ENCODE results near the gene PTPRG. TPM values are rescaled to one million over a fixed set of nuclear protein-coding genes. Genes with fewer than 3 reads are reported as not detected.

PTPRG gene
- polyA plus RNA-seq, 3 donors = not detected

GRCh38 chr3:61727435-61727834 lies 166.1 kb downstream of the PTPRG start:
- Histone ChIP-seq H3K4me1 (ENCODE audit: control insufficient read depth in 1 of 2, insufficient read depth in 2 of 2, low read length in 2 of 2) (no peaks in the 10 kb centered on the region), H2AFZ (ENCODE audit: insufficient read depth, low read depth, low read length, poor library complexity, severe bottlenecking) (no peak overlapping the region), H3K9ac (ENCODE audit: insufficient read depth, low read length, poor library complexity, severe bottlenecking) (no peak overlapping the region), H3K27ac (ENCODE audit: low read depth in 1 of 2, low read length in 2 of 2) (no peak overlapping the region), H3K36me3 (replicated peaks in 1 of 2; ENCODE audit: control insufficient read depth in 1 of 2, insufficient read depth in 2 of 2, low read length in 2 of 2) (no peaks in the 10 kb centered on the region), H3K4me2 (replicated peaks; ENCODE audit: extremely low read depth, low read length, poor library complexity, severe bottlenecking) (no peak overlapping the region), H3K79me2 (ENCODE audit: insufficient read depth, low read length) (no peaks in the 10 kb centered on the region), H4K20me1 (ENCODE audit: insufficient read depth, low read length) (no peaks in the 10 kb centered on the region), H3K27me3 (ENCODE audit: control insufficient read depth in 2 of 2, insufficient read depth in 2 of 2, low read length in 2 of 2) (no peaks in the 10 kb centered on the region), H3K9me3 (replicated peaks in 1 of 2; ENCODE audit: control insufficient read depth in 1 of 2, insufficient read depth in 1 of 2, low read length in 2 of 2) (peaks cover 2 to 5% of the 10 kb centered on the region in 2 donors), H3K4me3 (replicated peaks in 1 of 3; ENCODE audit: low read depth in 2 of 3, low read length in 3 of 3) (no peak overlapping the region)
- no peak for DNase-seq
- peaks cover 1 to 16% (median 5%) of the 10 kb centered on the region in 7 donors for H3K9me3 Mint-ChIP-seq
- intact Hi-C loops (cut with micrococcal nuclease) = no loop called here
- H3K36me3 Mint-ChIP-seq = no peaks in the 10 kb centered on the region
- WGBS (ENCODE audit: insufficient coverage) = no CpG with 5 or more reads among the region's 5 CpGs
- TF ChIP-seq CTCF (IDR thresholded peaks at IDR 0.05) = no peak
- no peak overlapping the region for H3K4me3 Mint-ChIP-seq
- H3K4me1 Mint-ChIP-seq = no peaks in the 10 kb centered on the region
- no peak overlapping the region for H3K27ac Mint-ChIP-seq
- peaks cover 0 to 5% (median 0%) of the 10 kb centered on the region in 3 donors for H3K27me3 Mint-ChIP-seq (ENCODE audit: low read depth in 3 of 3)

GRCh38 chr3:61729038-61729634 lies 167.8 kb downstream of the PTPRG start:
- peaks cover 0 to 5% (median 0%) of the 10 kb centered on the region in 3 donors for H3K27me3 Mint-ChIP-seq (ENCODE audit: low read depth in 3 of 3)
- no peak for TF ChIP-seq CTCF (IDR thresholded peaks at IDR 0.05)
- no peak overlapping the region for H3K9ac ChIP-seq (ENCODE audit: insufficient read depth, low read length, poor library complexity, severe bottlenecking)
- no peaks in the 10 kb centered on the region for H4K20me1 ChIP-seq (ENCODE audit: insufficient read depth, low read length)
- H3K27ac ChIP-seq (ENCODE audit: low read depth in 1 of 2, low read length in 2 of 2) = no peak overlapping the region
- no peak overlapping the region for H2AFZ ChIP-seq (ENCODE audit: insufficient read depth, low read depth, low read length, poor library complexity, severe bottlenecking)
- H3K36me3 Mint-ChIP-seq = no peaks in the 10 kb centered on the region
- H3K9me3 ChIP-seq (replicated peaks in 1 of 2; ENCODE audit: control insufficient read depth in 1 of 2, insufficient read depth in 1 of 2, low read length in 2 of 2) = peaks cover 2 to 5% of the 10 kb centered on the region in 2 donors
- H3K4me1 ChIP-seq (ENCODE audit: control insufficient read depth in 1 of 2, insufficient read depth in 2 of 2, low read length in 2 of 2) = no peaks in the 10 kb centered on the region
- no peaks in the 10 kb centered on the region for H3K4me1 Mint-ChIP-seq
- H3K9me3 Mint-ChIP-seq = peaks cover 1 to 15% (median 5%) of the 10 kb centered on the region in 7 donors
- no peak overlapping the region for H3K4me2 ChIP-seq (replicated peaks; ENCODE audit: extremely low read depth, low read length, poor library complexity, severe bottlenecking)
- intact Hi-C loops (cut with micrococcal nuclease) = no loop called here
- H3K27ac Mint-ChIP-seq = no peak overlapping the region
- H3K4me3 Mint-ChIP-seq = no peak overlapping the region
- no peak overlapping the region for H3K4me3 ChIP-seq (replicated peaks in 1 of 3; ENCODE audit: low read depth in 2 of 3, low read length in 3 of 3)
- H3K36me3 ChIP-seq (replicated peaks in 1 of 2; ENCODE audit: control insufficient read depth in 1 of 2, insufficient read depth in 2 of 2, low read length in 2 of 2) = no peaks in the 10 kb centered on the region
- H3K27me3 ChIP-seq (ENCODE audit: control insufficient read depth in 2 of 2, insufficient read depth in 2 of 2, low read length in 2 of 2) = no peaks in the 10 kb centered on the region
- WGBS (ENCODE audit: insufficient coverage) = no CpG with 5 or more reads among the region's 6 CpGs
- H3K79me2 ChIP-seq (ENCODE audit: insufficient read depth, low read length) = no peaks in the 10 kb centered on the region
- no peak for DNase-seq
